ENCODE measurements around the gene TRAF3.
"Not testable (repeated sequence)": the region's sequence is repeated elsewhere in the genome, so short reads cannot be mapped to it uniquely, and the experiment has no call there.

The TRAF3 gene

GRCh38 chr14:102870994-102871831, 94.0 kb downstream of the TRAF3 start:
- H3K27me3 ChIP-seq, result no peaks in the 10 kb centered on the region
- DNase-seq, result no peak

GRCh38 chr14:102872020-102872419, 94.8 kb downstream of the TRAF3 start:
- DNase-seq, result no peak
- no peak for TF ChIP-seq CTCF (IDR thresholded peaks at IDR 0.05; ENCODE audit: low read depth, low read length)
- H3K9me3 ChIP-seq, result no peaks in the 10 kb centered on the region
- H3K4me1 ChIP-seq, result no peaks in the 10 kb centered on the region
- no peak overlapping the region for H3K4me3 ChIP-seq (ENCODE audit: low read depth, low read length)
- no peaks in the 10 kb centered on the region for H3K27me3 ChIP-seq
- peaks cover 19% of the 10 kb centered on the region for H3K36me3 ChIP-seq

More at GRCh38 chr14:102870994-102871831, 94.0 kb downstream of the TRAF3 start:
- no peak overlapping the region for H3K4me3 ChIP-seq (ENCODE audit: low read depth, low read length)
- no peaks in the 10 kb centered on the region for H3K9me3 ChIP-seq
- no peaks in the 10 kb centered on the region for H3K4me1 ChIP-seq
- peaks cover 17% of the 10 kb centered on the region for H3K36me3 ChIP-seq
- no peak for TF ChIP-seq CTCF (IDR thresholded peaks at IDR 0.05; ENCODE audit: low read depth, low read length)

- Histone ChIP-seq H3K9me3 (no peaks in the 10 kb centered on the region), H3K36me3 (peaks cover 23% of the 10 kb centered on the region), H3K4me1 (no peaks in the 10 kb centered on the region), H3K27me3 (no peaks in the 10 kb centered on the region), H3K4me3 (ENCODE audit: low read depth, low read length) (no peak overlapping the region)
- no peak for DNase-seq
- no peak for TF ChIP-seq CTCF (IDR thresholded peaks at IDR 0.05; ENCODE audit: low read depth, low read length)
Measured at GRCh38 chr14:102873131-102873530, 95.9 kb downstream of the TRAF3 start.

GRCh38 chr14:102873546-102874061, 96.4 kb downstream of the TRAF3 start:
- Histone ChIP-seq H3K36me3 (peaks cover 23% of the 10 kb centered on the region), H3K9me3 (no peaks in the 10 kb centered on the region), H3K4me1 (no peaks in the 10 kb centered on the region), H3K4me3 (ENCODE audit: low read depth, low read length) (no peak overlapping the region), H3K27me3 (no peaks in the 10 kb centered on the region)
- DNase-seq, result no peak
- TF ChIP-seq CTCF (IDR thresholded peaks at IDR 0.05; ENCODE audit: low read depth, low read length), result no peak

GRCh38 chr14:102875652-102876051, 98.4 kb downstream of the TRAF3 start:
- TF ChIP-seq CTCF (IDR thresholded peaks at IDR 0.05; ENCODE audit: low read depth, low read length), result no peak
- Histone ChIP-seq H3K27me3 (no peaks in the 10 kb centered on the region), H3K4me3 (ENCODE audit: low read depth, low read length) (no peak overlapping the region), H3K36me3 (peaks cover 30% of the 10 kb centered on the region), H3K9me3 (no peaks in the 10 kb centered on the region), H3K4me1 (no peaks in the 10 kb centered on the region)
- DNase-seq, result no peak

GRCh38 chr14:102877511-102877910, 100.3 kb downstream of the TRAF3 start:
- H3K4me3 ChIP-seq (ENCODE audit: low read depth, low read length); H3K27me3 ChIP-seq; H3K9me3 ChIP-seq; H3K4me1 ChIP-seq; DNase-seq: not testable (repeated sequence)
- peaks cover 22% of the 10 kb centered on the region for H3K36me3 ChIP-seq

Measured in BE2C (cell line).